Activated T-helper 1 cell treated with Interleukin-2 at 50 U/mL for 16 hours (primary cell): ENCODE measurements around the gene CROCC.
A peak's percentile ranks its signal among the peaks of the same experiment; 100 is the strongest.
"Not testable (repeated sequence)": the region's sequence is repeated elsewhere in the genome, so short reads cannot be mapped to it uniquely, and the experiment has no call there.

Experiments used
- DNase-seq: peaks from one replicate; pipeline ENCODE4 v3.0.0-alpha.2; 2020; ENCODE audit warnings: low read depth

CROCC gene, protein sequence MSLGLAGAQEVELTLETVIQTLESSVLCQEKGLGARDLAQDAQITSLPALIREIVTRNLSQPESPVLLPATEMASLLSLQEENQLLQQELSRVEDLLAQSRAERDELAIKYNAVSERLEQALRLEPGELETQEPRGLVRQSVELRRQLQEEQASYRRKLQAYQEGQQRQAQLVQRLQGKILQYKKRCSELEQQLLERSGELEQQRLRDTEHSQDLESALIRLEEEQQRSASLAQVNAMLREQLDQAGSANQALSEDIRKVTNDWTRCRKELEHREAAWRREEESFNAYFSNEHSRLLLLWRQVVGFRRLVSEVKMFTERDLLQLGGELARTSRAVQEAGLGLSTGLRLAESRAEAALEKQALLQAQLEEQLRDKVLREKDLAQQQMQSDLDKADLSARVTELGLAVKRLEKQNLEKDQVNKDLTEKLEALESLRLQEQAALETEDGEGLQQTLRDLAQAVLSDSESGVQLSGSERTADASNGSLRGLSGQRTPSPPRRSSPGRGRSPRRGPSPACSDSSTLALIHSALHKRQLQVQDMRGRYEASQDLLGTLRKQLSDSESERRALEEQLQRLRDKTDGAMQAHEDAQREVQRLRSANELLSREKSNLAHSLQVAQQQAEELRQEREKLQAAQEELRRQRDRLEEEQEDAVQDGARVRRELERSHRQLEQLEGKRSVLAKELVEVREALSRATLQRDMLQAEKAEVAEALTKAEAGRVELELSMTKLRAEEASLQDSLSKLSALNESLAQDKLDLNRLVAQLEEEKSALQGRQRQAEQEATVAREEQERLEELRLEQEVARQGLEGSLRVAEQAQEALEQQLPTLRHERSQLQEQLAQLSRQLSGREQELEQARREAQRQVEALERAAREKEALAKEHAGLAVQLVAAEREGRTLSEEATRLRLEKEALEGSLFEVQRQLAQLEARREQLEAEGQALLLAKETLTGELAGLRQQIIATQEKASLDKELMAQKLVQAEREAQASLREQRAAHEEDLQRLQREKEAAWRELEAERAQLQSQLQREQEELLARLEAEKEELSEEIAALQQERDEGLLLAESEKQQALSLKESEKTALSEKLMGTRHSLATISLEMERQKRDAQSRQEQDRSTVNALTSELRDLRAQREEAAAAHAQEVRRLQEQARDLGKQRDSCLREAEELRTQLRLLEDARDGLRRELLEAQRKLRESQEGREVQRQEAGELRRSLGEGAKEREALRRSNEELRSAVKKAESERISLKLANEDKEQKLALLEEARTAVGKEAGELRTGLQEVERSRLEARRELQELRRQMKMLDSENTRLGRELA (N-terminal part only)

GRCh38 chr1:16921391-16922185, at the start of gene CROCC:
TSS of gene CROCC (plus strand) at chr1:16921931. CDS start at chr1:16922019, 88 bp downstream.
- no peak for DNase-seq

DNA sequence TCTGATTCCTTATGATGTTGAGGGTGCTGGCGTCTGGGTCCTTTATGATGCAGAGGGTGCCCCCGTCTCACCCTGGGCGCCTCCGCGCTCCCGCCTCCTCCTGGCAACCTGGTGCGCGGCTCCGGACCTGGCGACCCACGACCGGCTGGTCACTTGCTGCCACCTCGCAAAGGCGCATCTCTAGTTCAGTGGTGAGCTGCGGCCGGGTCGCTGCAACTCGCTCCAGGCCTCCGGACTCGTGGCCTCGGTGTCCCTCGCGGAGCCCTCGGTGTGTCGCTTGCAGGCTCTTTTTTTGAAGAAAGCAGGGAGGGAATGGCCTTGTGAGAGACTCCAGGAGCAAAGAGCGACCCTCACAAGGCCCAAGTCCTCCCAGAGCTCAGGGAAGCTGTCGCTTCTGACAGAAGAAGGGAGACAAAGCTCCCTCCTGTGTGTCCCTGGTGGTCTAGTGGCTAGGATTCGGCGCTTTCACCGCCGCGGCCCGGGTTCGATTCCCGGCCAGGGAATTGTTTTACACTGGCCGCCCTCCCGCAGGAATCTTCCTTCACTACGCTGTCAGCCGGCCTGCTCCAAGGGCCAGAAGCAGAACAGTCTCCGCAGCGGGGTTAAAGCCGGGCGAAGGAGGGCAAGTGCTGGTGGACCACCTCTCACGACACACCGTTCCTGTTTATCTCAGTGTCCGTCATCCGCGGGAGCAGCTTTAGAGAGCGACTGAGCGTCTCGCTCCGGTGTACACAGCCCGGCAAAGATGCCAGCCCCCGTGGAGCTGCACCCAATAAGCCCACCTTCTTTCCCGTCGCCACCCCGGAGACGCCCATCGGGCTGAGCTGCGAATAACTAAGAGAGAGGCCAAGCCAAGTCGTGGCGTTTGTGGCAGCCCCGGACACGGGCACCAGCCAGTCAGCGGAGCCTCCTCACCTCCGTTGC, 49.3 kb upstream of the CROCC start:
- DNase-seq: not testable (repeated sequence)

DNA sequence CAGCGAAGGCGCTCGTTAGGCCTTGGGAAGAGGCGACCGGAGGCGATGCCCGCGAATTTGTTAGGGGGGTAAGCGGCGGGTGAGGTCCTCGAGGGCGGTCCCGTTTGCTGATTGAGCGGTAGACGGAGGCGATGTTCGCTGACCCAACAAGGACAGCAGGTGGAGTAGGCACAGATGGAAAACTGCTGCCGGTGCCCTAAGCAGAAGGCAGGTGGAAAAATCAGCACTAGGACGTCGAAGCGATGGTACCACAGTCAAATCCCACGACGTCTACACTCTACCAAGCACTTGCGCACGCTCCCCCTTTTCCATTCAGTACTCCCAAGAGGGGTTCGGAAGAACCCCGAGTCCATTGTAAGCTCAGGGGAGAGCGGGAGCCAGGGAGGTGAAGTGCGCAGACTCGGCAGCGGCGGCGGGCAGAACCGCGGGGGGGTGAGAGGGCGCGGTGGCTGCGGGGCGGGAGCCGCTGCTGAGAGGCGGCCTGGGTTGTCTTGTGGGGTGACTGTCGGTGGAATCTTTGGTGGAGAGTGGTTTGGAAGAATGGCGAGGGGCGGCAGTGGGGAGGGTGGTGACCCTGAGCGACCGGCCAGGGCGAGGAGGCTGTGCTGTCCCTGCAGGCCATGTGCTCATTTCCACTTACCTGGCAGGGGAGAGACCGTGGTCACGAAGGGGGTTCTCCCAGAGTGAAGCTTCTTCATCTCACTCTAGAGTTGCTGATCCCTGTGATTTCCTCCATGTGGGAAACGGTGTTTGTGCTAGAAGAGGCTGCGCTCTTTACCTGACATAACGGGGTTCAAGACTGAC, 48.5 kb upstream of the CROCC start:
- DNase-seq: peak; percentile 44

DNA sequence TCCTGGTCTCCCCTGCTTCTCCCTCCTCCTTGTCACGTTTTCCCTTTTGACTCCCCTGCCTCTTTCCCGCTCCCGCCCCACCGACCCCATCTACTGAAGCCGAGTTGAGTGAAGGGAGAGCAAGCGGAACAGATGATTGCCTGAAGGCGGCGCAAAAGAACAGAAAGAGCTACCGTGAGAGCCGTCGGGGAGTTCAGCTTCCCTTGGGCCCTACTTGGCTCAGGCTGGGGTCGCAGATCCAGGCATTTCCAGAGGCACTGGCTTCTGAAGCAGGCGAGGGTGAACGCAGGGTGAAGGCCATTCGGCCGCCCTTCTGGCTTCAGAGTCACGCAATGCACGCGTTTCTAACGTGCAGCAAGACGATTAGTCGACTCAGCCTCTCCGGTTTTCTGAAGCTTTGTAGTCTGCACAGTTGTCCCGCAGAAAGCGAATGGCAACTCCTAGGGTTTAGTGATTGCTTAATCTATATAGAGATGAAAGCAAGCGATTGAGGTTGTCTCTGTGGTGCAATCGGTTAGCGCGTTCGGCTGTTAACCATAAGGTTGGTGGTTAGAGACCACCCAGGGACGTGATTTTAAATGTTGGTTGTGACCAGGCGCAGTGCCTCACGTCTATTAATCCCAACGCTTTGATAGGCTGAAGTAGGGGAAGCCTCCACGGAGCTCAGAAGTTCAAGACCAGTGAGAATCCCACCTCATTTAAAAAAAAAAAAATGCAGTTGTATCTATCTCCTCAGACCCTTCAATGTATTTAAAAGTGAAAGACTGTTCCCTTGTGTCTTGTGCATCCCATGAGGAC, 46.6 kb upstream of the CROCC start:
- DNase-seq: not testable (repeated sequence)

DNA sequence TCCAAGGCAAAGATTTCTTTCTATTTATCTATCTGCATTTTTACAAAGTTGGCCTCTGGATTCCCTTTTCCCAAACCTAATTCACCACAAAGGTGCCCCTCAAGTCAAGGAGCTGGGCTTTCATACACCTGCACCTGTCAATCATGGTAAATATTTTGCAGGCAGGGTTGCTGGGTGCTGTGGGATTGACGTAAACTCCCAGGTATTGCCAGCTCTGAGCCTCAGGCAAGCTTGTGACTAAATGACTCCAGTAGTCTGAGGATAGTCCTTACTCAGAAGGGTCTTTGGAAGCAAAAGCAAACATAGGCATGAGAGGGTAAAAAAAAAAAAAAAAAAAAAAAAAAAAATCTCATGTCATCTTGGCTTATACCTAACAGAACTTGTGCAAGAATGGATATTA, 40.0 kb upstream of the CROCC start:
- not testable (repeated sequence) for DNase-seq

- no peak for DNase-seq
Observed at GRCh38 chr1:16882986-16883385, 38.7 kb upstream of the CROCC start.

DNA sequence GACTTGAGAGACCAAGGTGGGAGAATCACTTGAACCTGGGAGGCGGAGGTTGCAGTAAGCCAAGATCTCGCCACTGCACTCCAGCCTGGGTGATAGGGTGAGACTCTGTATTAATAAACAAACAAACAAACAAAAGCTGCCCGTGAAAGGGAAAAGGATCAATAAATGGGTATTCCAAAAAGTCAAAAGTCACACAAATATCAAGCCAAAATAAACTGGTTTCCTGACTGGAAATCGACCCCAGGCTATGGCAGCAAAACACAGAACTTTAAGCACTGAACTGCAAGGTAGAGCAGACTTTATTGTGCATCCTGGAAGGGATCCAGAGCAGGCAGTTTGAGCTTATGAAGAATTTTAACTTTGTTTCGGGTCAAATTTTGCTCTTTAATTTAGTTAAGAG, 37.2 kb upstream of the CROCC start:
- not testable (repeated sequence) for DNase-seq

DNA sequence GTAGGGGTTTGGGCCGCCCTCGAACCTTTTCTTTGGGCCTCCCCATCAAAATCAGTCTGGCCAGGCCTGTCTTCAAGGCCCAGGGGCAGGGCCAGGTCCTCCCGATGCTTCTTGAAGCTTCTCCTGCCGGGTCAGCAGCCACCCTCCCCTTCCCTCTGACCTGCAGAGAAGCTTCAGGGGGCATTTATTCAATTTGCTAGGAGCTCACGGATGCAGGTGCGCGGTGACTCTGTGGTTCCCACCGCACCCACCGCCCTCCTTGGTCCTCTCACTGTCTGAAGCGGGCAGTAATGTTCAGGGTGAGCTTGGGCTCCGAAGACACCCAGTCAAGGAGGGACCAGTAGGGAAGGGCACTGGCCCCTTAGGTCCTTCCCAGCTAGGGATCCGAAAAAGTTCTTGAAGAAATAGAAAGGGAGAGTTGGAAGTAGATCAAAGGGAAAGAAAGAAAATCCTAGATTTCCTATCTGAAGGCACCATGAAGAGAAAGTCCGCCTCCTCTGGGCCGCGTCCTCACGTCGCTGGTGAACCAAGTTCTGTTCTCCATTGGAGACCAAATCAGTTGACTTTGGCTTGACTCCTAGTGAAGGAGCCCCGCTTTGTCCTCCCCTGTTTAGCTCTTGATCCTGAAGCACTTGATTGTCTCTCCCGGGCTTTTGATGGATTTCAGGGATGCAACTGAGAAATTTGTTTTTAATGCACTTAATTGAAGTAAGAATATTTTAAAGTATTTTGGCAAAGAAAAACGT, 34.7 kb upstream of the CROCC start:
- DNase-seq: no peak

DNA sequence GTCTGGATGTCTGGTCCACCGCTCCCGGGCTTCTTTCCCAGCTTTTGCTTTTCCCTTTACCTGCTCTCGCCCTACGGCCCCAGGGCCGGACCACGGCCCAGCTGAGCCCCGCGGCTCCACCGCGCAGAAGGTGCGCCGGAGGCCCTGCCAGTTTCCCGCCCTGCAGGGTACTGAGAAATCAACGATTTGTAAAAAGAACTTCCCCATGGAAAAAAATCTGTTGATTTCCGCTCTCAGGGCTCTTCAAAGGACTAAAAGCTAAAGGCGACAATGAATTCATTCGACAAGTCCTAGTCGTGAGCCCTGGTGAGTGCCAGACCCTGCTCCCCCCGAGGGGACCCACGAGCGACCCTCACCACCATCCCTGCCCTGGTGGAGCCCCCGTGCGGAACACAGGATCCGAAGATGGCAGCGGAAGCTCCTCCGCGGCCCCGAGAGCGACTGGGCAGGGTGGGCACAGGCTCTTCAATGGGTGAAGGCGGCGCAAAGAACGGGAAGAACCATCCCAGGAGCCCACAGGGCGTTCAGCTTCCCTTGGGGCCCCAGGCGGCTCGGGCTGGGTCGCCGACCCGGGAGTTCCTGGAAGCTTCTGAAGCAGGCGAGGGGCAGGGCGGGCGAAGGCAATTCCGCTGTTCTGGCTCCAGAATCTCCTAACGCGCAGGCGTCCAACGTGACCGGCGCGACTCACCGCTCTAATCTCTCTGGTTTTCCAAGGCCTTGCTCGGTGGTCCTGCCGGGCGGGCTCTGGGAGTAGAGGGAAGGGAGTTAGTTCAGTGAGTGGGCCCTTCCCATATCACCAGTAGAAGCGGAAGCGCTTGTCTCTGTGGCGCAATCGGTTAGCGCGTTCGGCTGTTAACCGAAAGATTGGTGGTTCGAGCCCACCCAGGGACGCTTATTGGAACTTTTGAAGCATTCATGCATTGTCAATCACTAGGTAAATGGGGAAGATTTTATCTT, 32.6 kb upstream of the CROCC start:
- DNase-seq: peak; percentile 31

- DNase-seq: not testable (repeated sequence)
Observed at GRCh38 chr1:16890539-16891021, 31.2 kb upstream of the CROCC start.

DNA sequence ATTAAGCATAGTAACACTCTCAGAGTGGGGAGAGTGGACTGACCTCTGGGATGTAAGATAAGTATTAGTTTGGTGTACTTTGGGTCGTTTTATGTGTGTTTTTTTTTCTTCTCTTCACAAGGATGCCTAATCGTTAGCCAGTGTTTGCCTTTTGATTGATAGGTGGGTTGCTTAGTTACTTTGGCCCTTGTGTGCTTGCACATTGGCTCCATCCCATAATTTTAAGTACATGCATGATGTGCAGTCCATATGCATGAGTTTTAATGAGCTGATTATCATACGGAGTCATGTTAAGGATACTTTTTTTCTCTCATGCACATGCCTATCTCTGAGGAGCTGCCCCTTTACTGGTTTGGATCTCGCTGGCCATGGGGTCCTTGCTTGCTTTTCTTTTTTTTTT, 30.7 kb upstream of the CROCC start:
- not testable (repeated sequence) for DNase-seq

GRCh38 chr1:16892978-16893525, 28.7 kb upstream of the CROCC start:
- DNase-seq: not testable (repeated sequence)

DNA sequence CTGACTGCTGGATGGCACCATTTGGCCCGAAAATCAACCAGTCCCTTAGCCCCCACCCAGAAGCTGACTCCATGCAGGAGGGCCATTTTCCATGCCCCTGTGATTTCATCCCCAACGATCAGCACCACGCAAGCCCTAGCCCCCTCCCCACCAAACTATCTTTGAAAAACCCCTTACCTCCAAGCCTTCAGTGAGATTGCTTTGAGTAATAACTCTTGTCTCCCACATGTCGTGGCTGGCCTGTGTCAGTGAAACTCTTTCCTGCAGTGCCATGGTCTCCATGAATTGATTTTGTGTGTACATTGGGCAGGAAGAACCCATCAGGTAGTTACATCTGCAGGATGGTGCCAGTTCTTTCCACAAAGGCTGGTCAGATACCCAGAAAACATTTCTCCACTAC, 27.9 kb upstream of the CROCC start:
- DNase-seq: not testable (repeated sequence)

GRCh38 chr1:16894338-16894737, 27.4 kb upstream of the CROCC start:
- DNase-seq: not testable (repeated sequence)

DNA sequence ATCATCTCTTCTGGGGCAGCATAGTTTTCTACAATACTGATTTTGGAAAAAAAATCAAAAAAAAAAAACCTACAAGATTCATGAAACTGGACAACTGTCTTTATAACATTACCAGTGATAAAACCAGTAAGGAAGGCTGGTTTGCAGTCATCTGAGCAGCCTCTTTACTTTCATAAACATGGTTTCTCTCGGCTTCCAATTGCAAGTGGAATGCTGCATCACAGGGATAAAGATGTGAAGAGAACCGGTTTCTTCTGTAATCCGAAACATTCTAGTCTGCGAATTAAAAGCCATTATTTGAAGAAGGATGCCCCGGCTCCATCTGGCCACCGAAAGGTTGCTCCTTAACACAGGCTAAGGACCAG, 26.5 kb upstream of the CROCC start:
- DNase-seq: not testable (repeated sequence)
